Measurements from ENCODE around the gene MCRS1.
"Not testable (repeated sequence)": the region's sequence is repeated elsewhere in the genome, so short reads cannot be mapped to it uniquely, and the experiment has no call there.

Gene MCRS1, protein sequence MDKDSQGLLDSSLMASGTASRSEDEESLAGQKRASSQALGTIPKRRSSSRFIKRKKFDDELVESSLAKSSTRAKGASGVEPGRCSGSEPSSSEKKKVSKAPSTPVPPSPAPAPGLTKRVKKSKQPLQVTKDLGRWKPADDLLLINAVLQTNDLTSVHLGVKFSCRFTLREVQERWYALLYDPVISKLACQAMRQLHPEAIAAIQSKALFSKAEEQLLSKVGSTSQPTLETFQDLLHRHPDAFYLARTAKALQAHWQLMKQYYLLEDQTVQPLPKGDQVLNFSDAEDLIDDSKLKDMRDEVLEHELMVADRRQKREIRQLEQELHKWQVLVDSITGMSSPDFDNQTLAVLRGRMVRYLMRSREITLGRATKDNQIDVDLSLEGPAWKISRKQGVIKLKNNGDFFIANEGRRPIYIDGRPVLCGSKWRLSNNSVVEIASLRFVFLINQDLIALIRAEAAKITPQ

DNA sequence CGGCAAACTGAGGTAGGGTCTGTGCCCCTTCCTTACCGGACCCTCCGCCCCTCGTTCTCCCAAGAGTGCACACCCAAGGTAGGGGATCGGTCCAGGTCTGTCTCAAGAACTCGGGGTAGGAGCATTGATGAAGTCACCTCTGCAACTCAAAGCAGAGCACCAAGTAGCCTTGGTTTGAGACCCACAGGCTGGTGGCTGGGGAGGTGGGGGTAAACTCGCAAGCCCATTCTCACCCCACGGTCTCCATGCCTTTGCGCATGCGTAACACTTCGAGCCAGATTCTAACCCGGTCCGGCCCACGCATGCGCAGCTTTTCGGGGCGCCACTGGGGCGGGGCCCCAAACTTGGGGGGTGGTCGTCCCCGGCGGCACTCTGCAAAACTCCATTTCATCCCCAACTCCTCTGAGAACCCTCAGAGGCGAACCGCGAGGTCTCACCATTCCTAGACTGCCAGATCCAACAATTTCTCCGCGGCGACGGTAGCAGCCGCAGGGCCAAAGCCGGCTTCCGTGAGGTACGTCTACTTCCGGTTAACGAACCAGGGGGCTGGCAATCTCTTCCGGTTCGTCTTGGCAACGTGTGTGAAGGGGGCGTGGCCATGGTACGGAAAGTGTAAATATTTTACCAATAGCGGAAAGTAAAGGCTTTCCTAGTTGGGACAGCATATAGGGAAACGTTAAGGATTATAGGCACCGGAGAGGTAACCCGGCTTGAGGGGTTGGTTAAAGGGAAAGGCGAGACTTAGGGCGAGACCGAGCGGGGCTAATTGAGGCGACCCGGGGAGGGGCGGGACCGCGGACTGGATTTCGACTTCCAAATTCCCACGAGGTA, at the start of gene MCRS1:
TSS of gene MCRS1 (minus strand) at position 532 of the 831 bp plus-strand sequence. CDS start 1,411 bp downstream, outside the sequence.
- DNase-seq = peak; percentile 93 to 94

DNA sequence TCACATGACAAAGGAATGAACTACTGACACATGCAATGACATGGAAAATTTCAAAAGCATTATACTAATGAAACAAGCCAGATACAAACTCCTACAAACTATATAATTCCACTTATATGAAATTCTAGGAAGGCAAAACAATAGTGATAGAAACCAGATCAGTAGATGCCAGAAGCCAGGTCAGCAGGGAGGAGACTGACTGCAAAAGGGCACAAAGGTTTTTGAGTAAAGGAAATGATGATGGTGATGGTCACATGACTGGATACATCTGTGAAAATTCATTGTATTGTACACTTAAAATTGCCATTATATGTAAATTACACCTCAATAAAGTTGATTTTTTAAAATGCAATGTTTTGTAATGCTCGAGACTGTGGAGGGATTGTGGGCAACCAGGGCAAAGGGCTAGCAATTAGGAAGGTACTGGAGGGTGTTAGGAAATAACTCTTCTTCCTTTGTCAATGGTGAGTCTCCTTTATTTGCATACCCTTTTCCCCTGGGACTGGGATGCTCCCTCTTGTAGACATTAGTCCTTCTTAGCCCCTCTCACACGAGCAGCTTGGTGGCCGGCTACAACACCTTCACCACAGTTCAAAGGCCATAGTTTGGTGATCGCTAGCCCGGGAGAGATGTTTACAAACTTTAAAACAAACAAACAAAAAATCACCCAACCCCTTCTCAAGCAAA, 48.7 kb upstream of the MCRS1 start:
- no peak for DNase-seq

DNA sequence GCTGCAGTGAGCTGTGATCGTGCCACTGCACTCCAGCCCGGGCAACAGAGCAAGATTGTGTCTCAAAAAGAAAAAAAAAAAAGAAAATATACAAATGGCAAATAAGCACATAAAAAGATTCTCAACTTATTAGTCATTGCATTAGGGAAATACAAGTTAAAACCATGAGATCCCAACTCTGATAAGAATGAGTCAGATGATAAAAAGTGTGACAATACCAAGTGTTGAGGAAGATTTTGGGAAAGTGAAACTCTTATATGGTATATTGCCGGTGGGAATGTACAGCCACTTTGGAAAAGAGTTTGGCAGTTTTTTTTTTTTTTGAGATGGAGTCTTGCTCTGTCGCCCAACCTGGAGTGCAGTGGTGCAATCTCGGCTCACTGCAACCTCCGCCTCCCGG, 47.8 kb upstream of the MCRS1 start:
- no peak for DNase-seq

DNA sequence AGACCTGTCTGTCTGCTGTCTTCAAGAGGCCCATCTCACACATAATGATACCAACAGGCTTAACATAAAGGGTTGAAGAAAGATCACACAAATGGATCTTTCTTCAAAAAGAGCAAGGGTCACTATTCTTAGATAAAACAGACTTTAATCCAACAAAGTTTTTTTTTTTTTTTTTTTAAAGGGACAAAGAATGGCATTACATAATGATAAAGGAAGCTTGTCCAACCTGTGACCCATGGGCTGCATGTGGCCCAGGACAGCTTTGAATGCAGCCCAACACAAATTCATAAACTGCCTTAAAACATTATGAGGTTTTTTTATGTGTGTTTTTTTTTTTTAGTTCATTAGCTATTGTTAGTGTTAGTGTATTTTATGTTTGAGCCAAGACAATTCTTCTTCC, 44.3 kb upstream of the MCRS1 start:
- no peak for DNase-seq

DNA sequence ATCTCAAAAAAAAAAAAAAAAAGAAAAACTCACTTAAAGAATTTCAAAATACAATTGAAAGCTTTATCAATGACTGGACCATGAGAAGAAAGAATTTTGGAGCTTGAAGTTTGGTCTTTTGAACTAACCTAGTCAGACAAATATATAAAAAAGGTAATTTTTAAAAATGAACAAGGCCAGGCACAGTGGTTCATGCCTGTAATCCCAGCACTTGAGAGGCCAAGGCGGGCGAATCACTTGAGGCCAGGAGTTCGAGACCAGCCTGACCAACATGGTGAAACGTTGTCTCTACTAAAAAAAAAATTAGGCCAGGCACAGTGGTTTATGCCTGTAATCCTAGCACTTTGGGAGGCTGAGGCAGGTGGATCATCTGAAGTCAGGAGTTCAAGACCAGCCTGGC, 42.8 kb upstream of the MCRS1 start:
- not testable (repeated sequence) for DNase-seq

DNA sequence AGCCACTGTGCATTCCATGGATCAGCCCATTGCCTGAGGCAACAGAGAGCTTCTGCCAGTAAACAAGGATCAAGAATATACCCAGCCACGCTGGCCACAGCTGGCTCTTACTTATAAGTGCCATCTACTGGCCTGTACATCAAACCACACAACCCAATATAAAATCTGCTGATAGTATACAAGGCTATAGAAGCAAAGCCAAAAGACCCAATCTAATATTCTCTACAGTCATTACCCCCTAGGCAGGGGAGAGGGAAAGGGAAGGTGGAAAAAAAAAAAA, 41.9 kb upstream of the MCRS1 start:
- DNase-seq = peak; percentile 11 to 13

DNA sequence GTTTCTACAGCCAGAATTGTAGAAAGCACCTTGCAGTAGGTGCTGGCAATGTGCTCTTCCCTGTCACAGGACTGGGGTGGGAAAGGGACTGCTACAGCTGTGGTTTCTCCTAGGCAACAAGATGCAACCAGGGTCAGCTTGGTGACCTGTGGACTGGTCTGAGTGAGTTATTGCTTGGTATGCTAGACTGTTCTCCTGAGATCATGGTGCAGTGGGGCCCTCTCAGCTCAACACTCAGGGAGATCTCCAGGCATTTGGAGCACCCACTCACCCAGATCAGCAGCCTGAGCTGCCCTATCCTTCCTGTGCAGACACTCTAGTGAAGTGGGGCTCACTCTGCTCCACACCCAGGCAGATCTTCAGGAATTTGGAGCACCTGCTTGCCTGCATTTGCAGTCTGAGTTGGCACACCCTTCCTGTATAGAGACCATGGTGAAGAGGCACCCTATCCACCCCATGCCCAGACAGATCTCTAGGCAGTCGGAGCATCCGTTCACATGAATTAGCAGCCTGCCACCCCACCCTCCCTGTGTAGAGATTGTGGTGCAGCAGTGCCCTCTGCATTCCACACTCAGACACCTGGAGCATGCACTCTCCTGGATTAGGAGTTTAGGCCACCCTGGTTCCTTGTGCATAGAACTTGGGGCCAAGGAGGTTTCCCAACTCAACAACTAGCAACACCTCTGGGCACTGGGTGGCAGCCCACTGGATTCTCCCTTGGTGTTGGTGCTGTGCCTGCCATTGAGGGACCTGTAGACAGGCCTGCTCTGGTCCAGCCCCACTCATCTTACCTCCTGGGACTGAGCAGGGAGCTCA, 41.3 kb upstream of the MCRS1 start:
- no peak for DNase-seq

DNA sequence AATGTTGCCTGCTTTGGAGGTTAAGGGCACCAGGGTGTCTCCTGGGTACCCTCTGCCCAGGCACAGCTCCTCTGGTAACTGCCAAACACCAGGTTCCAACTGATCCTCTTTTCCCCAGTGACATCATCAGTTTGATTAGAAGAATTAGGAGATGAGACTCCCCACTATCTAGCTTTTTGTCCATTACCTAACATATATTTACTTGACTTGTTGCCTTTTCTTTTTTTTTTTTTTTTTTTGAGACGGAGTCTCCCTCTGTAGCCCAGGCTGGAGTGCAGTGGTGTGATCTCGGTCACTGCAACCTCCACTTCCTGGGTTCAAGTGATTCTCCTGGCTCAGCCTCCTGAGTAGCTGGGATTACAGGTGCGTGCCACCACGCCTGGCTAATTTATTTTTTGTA, 37.6 kb upstream of the MCRS1 start, which contains the start of gene FAM186B:
TSS of gene FAM186B (minus strand) at position 101 of the 400 bp plus-strand sequence. CDS start 162 bp downstream, outside the sequence.
- not testable (repeated sequence) for DNase-seq

DNA sequence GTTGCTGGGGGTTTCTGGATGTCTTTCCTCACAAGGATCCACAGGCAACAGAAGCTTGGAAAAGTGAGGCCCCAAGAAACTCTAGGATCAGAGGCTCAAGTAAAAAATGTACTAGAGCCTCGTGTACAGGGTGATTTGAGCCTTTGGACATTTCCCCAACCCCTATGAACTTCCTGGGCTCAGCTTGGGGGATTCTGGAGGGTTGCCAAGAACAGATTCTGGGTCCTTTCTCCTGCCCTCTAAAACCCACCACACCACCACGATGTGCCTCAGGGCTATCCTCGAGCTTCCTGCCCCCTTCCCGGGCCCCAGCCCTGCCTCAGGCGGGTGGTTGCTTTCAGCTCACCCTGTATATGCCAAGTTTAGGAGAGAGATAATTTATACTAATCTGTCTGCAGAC, 36.9 kb upstream of the MCRS1 start:
- DNase-seq = peak in 1 of 2 experiments; percentile 10

DNA sequence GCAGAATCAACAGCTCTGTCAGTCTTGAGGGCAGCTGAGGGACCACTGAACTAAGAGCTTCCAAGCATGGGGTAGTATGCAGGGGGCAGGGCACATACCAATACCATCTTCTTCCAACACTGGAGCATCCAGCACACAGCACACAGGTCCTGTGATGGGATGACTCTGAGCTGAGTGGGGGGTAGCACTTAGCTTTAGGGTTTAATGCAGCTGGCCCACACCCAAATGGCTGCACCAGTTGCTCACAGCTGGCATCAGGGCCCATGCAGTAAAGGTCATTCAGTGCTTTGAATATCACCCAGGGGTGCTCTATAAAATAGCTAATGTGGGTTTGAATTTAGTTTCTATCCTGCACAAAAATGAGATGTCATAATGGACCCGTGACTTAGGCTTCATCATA, 35.8 kb upstream of the MCRS1 start:
- no peak for DNase-seq

DNA sequence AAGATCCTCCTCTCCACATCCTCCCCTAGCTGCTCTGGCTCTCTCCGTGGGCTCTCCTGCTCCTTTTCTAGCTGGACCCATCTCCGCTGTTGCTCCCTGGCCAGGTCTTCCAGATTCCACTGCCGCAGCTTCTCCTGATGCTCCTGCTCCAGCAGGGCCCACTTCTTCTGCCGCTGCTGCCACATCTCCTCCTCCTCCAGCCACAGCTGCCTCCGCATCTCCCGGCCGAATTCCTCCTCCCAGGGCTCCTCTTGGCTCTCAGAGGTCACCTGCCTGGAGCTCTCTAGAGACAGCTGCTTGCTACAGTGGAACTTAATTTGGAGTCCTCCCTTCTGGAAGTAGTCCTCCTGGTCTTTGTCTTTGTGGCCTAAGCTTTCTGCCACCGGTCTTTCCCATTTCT, 32.0 kb upstream of the MCRS1 start:
- no peak for DNase-seq

DNA sequence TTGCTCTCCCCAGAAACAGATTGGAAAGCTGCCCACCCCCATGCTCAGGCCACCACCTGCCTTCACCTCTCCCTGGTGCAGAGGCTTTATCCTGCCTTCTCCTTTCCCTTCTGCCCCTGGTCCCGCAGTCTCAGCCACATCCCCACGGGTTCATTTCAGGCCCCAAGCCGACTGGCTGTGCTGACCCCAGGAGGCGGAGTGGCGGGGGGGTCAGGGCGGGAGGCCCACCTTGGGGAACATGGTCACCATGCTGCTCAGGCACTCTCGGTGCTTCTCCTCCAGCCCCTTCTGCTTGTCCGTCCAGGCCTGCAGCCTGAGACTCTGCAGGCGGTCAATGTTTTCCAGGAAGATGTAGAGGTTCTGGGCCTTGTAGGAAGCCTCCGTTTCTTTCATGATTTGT, 30.6 kb upstream of the MCRS1 start:
- no peak for DNase-seq

DNA sequence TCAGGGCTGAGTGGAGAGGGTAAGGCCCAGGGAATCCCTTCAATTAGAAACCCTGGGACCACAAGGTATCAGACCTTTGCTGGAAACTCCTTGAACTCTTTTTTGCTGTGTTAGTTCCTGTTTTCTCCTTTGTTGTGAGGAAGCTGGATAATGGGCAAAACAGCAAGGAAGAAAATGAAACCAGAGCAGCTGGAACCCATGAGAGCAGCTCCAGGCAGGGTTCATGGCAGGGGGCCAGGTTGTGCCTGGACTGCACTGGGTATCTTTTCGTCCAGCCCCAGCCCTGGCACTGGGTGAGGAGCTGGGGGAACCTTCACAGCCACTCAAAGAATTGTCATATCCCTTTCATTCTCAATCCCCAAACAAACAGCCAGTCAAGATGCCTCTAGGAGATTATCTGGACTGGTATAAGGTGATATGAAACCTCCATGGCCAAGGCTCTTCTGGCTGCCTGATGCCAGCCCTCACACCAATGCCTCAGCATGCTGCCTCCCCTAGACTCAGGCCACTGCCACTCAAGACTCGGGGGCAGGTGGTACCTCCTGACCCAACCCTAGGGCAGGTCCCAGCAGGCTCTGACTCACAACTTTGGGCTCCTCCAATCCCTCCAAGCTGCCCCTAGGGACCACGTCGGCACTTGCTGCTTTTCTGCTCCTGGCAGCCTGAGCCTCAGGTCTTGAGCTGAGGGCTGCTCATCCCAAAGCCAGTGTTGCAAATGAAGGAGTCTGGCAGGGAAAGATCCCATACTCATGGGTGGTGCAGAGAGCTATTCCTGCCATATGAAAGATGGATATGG, 21.0 kb upstream of the MCRS1 start:
- peak; percentile 10 to 37 for DNase-seq

DNA sequence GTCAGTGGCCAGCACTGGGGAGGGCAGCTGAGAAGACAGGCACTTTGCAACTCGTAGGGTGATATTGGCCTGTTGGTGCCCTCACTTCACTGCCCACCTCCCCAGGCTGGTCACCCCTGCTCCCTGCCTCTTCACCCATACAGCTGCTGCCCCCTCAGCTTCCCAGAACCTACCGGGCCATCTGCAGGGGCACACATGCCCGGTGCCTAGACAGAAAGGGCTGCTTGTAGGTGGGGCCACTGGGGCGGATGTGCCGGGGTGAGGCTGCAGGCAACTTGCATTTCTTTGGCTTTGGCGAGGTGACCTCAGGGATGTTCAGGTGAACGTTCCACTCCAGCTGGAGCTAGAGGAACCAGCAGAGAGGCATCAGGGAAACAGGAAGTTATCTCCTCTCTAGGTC, 20.3 kb upstream of the MCRS1 start:
- peak in 1 of 2 experiments; percentile 37 for DNase-seq

DNA sequence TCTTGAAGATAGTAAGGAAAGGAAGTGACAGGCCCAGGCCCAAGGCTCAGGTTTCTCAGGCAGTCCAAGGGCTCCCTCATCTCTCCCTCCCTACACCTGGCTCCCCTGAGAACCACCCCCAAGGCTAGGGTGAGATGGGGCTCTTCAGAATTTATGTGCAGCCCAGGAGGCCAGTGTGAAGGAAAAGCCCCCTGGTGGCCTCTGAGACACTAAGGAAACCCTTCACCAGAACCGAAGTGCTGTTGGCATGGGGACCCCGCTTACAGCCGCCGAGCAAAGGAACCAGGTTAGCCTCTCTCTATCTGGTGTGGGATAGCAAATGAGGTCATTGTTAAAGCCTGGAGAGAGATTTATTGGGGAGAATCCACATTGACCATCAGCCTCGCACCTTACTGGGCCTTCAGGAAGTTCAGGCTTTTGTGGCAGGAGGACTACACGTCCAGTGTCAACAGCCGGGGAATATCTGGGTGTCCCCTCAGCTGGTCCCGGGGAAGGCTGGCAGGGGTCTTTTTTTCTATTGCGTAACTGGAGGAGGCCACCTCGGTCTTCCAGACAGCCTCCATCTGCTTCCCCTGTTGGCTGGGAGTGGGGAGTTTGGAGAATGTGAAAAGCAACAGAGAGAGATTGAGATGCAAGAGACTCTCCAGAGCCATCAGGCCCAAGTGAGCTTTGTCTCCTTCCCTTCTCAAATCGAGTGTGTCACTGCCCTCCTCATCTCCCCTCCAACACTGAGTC, 19.4 kb upstream of the MCRS1 start:
- no peak for DNase-seq

DNA sequence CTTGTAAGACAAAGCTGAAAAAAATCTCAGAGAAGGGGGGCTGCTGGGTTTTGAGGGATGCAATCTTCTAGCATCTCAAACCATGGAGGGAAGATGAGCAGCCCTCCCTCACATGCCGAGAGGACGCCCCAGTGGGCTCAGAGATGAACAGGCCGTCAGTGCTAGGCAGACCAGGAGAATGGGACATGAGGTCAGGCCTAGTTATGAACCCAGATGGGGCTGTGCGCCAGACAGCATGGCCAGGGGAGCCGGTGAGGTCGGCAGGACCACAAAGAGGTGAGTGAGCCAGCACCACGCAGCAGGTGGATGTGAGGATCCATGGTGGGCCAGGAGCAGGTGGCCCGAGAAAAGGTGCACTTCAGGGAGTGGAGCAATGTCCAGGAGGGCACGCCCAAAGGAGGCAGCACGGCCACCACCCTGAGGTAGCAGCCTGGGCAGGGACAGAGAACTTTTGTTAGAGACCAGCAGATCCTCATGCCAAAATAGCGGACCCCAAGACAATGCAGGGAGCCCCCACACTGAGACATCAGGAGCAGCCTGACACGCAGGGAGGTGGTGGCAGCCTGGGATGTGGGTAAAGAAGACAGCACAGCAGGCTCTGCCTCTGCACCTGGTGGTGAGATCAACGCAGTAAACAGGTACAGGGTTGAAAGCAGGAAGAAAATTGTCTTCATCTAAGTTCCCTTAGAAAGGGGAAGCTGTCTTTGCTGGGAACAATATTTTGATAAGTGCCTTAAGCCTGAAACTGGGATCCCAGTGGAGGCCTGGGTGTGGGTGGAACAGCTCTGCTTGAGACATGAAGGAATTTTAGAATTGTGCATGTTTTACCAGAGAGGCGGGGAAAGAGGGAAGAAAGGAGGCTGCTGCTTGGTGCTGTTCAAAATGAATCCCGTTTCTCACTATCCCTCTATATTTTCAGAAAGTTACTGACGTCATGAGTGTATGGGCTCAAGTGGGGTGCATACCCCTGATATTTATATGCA, 17.8 kb upstream of the MCRS1 start:
- no peak for DNase-seq

DNA sequence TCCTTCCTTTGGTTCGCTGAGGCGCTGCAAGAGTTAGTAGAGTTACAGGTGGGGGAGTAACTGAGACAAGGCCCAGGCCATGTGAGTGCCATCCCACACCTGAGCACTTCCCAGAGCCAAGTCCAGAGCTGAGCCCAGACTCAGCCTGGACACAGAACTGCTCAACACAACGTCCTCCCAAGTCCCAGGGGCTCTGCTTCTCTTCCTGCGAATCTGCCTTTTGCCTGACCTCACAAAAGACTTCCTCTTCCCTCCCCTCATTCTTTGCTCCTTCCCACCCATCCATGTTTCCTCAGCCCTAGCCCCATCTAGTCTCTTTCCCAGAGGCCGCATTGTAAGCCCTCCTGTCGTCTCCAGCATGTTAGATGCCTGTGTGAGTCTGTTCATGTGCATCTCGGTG, 16.6 kb upstream of the MCRS1 start:
- DNase-seq = no peak

DNA sequence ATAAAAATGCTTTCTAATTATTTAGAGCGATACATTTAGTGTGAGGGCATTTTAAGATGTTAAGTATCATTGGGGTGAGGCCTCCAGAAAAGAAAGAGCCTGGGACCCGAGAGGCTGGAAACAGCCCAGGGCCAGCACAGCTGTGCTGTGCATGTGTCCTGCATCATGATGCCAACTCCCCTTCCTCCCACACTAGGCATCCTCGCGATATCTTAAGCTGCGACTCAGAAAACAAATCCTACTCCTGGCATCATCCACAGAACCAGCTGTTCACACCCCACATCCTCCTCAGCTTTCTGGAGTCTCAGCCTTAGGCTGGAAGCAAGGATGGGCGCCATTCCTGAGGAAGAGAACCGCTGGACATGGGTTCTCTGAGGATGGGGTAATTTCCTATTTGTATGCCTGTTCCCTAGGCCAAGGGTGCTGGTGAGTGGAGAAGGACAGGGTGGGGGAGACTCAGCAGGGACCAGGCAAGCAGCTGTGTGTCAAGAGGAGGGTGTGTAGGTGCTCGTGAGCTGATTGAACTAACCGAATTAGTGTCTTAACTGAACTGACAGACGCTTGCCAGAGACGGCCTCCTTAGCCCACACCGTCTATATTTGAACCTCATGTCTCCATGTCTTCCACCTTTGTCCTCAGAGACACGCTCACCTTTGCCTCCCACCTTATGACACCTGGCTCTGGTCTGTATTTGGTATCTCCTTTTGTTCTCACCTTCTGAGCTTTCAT, 15.6 kb upstream of the MCRS1 start:
- no peak for DNase-seq

DNA sequence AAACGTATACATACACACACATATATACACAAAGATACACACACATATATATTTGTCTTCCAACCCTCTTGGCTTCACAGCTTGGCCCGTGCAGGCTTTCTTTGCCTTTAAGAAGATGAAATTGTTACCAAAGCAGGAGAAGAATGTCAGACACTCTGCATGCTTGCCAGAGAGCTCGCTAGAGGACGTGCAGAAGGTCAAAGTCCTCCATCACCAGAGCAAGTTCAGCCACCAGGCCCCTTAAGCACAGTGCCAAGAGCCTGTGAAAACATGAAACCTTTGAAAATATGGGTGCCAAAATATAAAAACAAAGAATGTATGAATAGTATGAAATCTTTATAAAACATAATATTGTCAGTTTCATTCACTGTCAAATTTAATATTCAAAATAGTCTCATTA, 14.9 kb upstream of the MCRS1 start:
- DNase-seq = no peak
